Measurements from ENCODE around the gene LRRC39.
A peak's percentile ranks its signal among the peaks of the same experiment; 100 is the strongest.

LRRC39 gene

DNA sequence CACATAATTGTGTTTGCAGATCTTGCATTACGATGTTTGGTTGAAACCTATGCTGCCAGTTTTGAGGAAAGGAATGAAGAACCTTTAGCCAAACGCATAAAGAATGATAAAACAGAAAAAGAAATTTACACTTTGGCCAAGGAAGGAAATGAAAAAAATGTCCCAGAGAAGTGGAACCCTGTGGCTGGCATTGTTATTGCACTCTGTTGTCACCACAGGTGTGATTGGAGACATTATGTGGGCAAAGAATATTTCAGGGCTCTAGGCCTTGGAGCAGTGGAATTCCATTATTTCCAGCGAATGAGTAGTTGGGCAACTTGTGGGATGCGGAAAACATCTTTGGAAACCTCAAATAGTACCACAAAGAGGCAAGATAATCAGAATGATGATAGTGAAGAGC, 30.2 kb downstream of the LRRC39 start:
- Histone ChIP-seq H3K56ac (ENCODE audit: low read length) (no peak overlapping the region), H3K4me3 (ENCODE audit: low read length) (no peak overlapping the region), H3K4ac (ENCODE audit: low read depth, low read length) (no peak overlapping the region), H3K23ac (ENCODE audit: low read length) (no peak overlapping the region), H3K36me3 (ENCODE audit: control insufficient read depth, insufficient read depth, low read length) (peaks cover 2% of the 10 kb centered on the region), H4K8ac (ENCODE audit: low read depth, low read length) (no peak overlapping the region), H3K9ac (ENCODE audit: low read length) (no peak overlapping the region), H3K18ac (ENCODE audit: low read length) (no peak overlapping the region), H2BK15ac (replicated peaks; ENCODE audit: low read depth) (no peak overlapping the region), H3K27ac (ENCODE audit: low read depth, low read length) (no peak overlapping the region), H3K79me2 (ENCODE audit: control insufficient read depth, insufficient read depth, low read length) (no peaks in the 10 kb centered on the region), H2BK120ac (ENCODE audit: low read depth, low read length) (no peak overlapping the region), H3K79me1 (ENCODE audit: low read length) (no peaks in the 10 kb centered on the region), H3K4me2 (ENCODE audit: low read length) (no peak overlapping the region), H4K5ac (ENCODE audit: low read length) (no peak overlapping the region), H3K27me3 (ENCODE audit: insufficient read depth, low read length, poor library complexity) (no peaks in the 10 kb centered on the region), H3K4me1 (ENCODE audit: control insufficient read depth, low read depth, low read length) (no peaks in the 10 kb centered on the region), H2BK5ac (ENCODE audit: low read length) (no peak overlapping the region), H2AK5ac (ENCODE audit: low read length) (no peak overlapping the region)
- peak; percentile 16 for DNase-seq
- 100% methylated on average over 1 of the region's 4 CpGs for WGBS (ENCODE audit: extremely low coverage, insufficient coverage, low lambda C conversion rate)

DNA sequence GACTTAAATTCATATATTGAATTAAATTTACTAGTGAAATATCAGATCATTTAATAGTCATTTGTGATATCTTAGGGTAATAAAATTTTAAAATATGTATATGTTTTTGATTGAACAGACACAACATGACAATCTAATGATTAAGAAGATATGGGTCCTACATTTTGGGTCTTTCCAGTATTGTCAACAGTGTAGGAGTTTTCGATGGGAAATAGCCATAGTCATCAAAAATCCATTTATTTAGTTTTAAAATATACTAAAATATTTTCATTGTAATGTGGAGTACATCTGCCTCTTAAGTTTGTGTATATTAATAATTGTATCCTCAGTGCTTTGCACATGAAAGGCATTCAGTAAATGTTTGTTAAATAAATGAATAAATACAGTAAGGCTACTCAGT, 31.1 kb downstream of the LRRC39 start:
- Histone ChIP-seq H3K27me3 (ENCODE audit: insufficient read depth, low read length, poor library complexity) (no peaks in the 10 kb centered on the region), H3K36me3 (ENCODE audit: control insufficient read depth, insufficient read depth, low read length) (peaks cover 2% of the 10 kb centered on the region), H2BK5ac (ENCODE audit: low read length) (no peak overlapping the region), H3K18ac (ENCODE audit: low read length) (no peak overlapping the region), H2BK120ac (ENCODE audit: low read depth, low read length) (no peak overlapping the region), H3K4me2 (ENCODE audit: low read length) (no peak overlapping the region), H3K9ac (ENCODE audit: low read length) (no peak overlapping the region), H3K4me1 (ENCODE audit: control insufficient read depth, low read depth, low read length) (no peaks in the 10 kb centered on the region), H4K8ac (ENCODE audit: low read depth, low read length) (no peak overlapping the region), H4K5ac (ENCODE audit: low read length) (no peak overlapping the region), H3K23ac (ENCODE audit: low read length) (no peak overlapping the region), H2AK5ac (ENCODE audit: low read length) (no peak overlapping the region), H3K27ac (ENCODE audit: low read depth, low read length) (no peak overlapping the region), H3K79me2 (ENCODE audit: control insufficient read depth, insufficient read depth, low read length) (no peaks in the 10 kb centered on the region), H3K4me3 (ENCODE audit: low read length) (no peak overlapping the region), H3K79me1 (ENCODE audit: low read length) (no peaks in the 10 kb centered on the region), H2BK15ac (replicated peaks; ENCODE audit: low read depth) (no peak overlapping the region), H3K56ac (ENCODE audit: low read length) (no peak overlapping the region), H3K4ac (ENCODE audit: low read depth, low read length) (no peak overlapping the region)
- no peak for DNase-seq
- no CpG with 5 or more reads among the region's 1 CpG for WGBS (ENCODE audit: extremely low coverage, insufficient coverage, low lambda C conversion rate)

DNA sequence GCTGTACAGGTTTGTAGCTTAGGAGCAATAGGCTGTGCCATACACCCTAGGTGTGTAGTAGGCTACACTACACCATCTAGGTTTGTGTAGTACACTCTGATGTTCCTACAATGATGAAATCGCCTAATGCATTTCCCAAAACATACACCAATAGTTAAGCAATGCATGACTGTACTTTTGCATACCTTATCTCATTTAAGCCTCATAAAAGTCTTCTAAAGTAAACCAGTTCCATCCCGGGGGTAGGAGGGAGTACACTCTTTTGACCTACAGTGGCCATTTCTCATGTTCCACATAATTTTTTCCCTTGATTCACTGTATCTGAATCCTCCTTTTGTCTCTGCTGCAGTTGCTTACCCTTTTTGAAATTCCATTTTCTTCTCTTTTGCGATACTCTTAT, 32.9 kb downstream of the LRRC39 start:
- H3K23ac ChIP-seq (ENCODE audit: low read length): no peak overlapping the region
- no peak overlapping the region for H3K9ac ChIP-seq (ENCODE audit: low read length)
- no peaks in the 10 kb centered on the region for H3K79me2 ChIP-seq (ENCODE audit: control insufficient read depth, insufficient read depth, low read length)
- no peak overlapping the region for H3K56ac ChIP-seq (ENCODE audit: low read length)
- H3K4ac ChIP-seq (ENCODE audit: low read depth, low read length): no peak overlapping the region
- peaks cover 2% of the 10 kb centered on the region for H3K36me3 ChIP-seq (ENCODE audit: control insufficient read depth, insufficient read depth, low read length)
- H2BK5ac ChIP-seq (ENCODE audit: low read length): no peak overlapping the region
- no peaks in the 10 kb centered on the region for H3K27me3 ChIP-seq (ENCODE audit: insufficient read depth, low read length, poor library complexity)
- no peaks in the 10 kb centered on the region for H3K79me1 ChIP-seq (ENCODE audit: low read length)
- no peak for DNase-seq
- H3K18ac ChIP-seq (ENCODE audit: low read length): no peak overlapping the region
- H4K8ac ChIP-seq (ENCODE audit: low read depth, low read length): no peak overlapping the region
- no peak overlapping the region for H2BK120ac ChIP-seq (ENCODE audit: low read depth, low read length)
- H2AK5ac ChIP-seq (ENCODE audit: low read length): no peak overlapping the region
- no CpG with 5 or more reads among the region's 3 CpGs for WGBS (ENCODE audit: extremely low coverage, insufficient coverage, low lambda C conversion rate)
- no peak overlapping the region for H3K27ac ChIP-seq (ENCODE audit: low read depth, low read length)
- H2BK15ac ChIP-seq (replicated peaks; ENCODE audit: low read depth): no peak overlapping the region
- no peak overlapping the region for H4K5ac ChIP-seq (ENCODE audit: low read length)
- H3K4me1 ChIP-seq (ENCODE audit: control insufficient read depth, low read depth, low read length): no peaks in the 10 kb centered on the region
- H3K4me3 ChIP-seq (ENCODE audit: low read length): no peak overlapping the region
- H3K4me2 ChIP-seq (ENCODE audit: low read length): no peak overlapping the region

DNA sequence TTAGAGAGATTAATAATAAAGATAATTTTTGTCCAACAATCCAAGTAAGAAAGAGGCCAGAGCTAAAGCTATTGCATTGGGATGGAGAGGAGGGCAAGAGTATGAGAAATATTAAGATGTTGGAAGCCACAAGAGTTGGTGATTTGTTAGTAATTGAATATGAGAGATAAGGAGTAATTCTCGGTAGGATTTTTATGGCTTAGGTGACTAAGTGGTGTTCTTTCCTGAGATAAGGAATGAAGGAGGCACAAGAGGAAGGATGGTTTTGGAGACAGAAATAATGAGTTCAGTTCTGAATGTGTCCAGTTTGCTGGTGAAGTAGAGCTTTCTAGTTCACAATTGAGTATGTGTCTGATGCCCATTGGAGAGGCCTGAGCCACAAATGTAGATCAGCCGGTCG, 35.7 kb downstream of the LRRC39 start:
- no peak overlapping the region for H2BK120ac ChIP-seq (ENCODE audit: low read depth, low read length)
- no peak overlapping the region for H3K4me3 ChIP-seq (ENCODE audit: low read length)
- no peaks in the 10 kb centered on the region for H3K27me3 ChIP-seq (ENCODE audit: insufficient read depth, low read length, poor library complexity)
- no peak overlapping the region for H2AK5ac ChIP-seq (ENCODE audit: low read length)
- H3K4ac ChIP-seq (ENCODE audit: low read depth, low read length): no peak overlapping the region
- no peak for DNase-seq
- H3K18ac ChIP-seq (ENCODE audit: low read length): no peak overlapping the region
- H3K4me2 ChIP-seq (ENCODE audit: low read length): no peak overlapping the region
- 100% methylated on average over 1 of the region's 3 CpGs for WGBS (ENCODE audit: extremely low coverage, insufficient coverage, low lambda C conversion rate)
- no peak overlapping the region for H3K9ac ChIP-seq (ENCODE audit: low read length)
- no peak overlapping the region for H4K5ac ChIP-seq (ENCODE audit: low read length)
- H2BK15ac ChIP-seq (replicated peaks; ENCODE audit: low read depth): no peak overlapping the region
- H3K4me1 ChIP-seq (ENCODE audit: control insufficient read depth, low read depth, low read length): no peaks in the 10 kb centered on the region
- no peaks in the 10 kb centered on the region for H3K79me1 ChIP-seq (ENCODE audit: low read length)
- H4K8ac ChIP-seq (ENCODE audit: low read depth, low read length): no peak overlapping the region
- no peaks in the 10 kb centered on the region for H3K36me3 ChIP-seq (ENCODE audit: control insufficient read depth, insufficient read depth, low read length)
- H2BK5ac ChIP-seq (ENCODE audit: low read length): no peak overlapping the region
- H3K23ac ChIP-seq (ENCODE audit: low read length): no peak overlapping the region
- H3K27ac ChIP-seq (ENCODE audit: low read depth, low read length): no peak overlapping the region
- no peak overlapping the region for H3K56ac ChIP-seq (ENCODE audit: low read length)
- no peaks in the 10 kb centered on the region for H3K79me2 ChIP-seq (ENCODE audit: control insufficient read depth, insufficient read depth, low read length)

DNA sequence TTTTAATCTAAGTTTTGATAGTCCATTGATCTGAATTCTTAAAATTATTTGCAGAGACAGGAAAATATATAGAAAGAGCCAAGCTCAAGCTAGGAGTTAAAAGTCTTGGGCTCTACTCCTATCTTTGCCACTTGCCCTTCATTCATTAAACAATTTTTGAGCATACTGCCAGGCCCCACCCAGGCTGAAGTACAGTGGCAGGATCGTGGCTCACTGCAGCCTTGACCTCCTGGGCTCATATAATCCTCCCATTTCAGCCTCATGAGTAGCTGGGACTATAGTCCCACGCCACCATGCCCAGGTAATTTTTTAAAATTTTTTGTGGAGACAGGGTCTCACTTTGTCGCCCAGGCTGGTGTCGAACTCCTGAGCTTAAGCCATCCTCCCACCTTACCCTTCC, 36.9 kb downstream of the LRRC39 start:
- Histone ChIP-seq H3K9ac (ENCODE audit: low read length) (no peak overlapping the region), H3K79me1 (ENCODE audit: low read length) (no peaks in the 10 kb centered on the region), H2BK15ac (replicated peaks; ENCODE audit: low read depth) (no peak overlapping the region), H3K23ac (ENCODE audit: low read length) (no peak overlapping the region), H3K27me3 (ENCODE audit: insufficient read depth, low read length, poor library complexity) (no peaks in the 10 kb centered on the region), H3K4me2 (ENCODE audit: low read length) (no peak overlapping the region), H3K79me2 (ENCODE audit: control insufficient read depth, insufficient read depth, low read length) (no peaks in the 10 kb centered on the region), H4K8ac (ENCODE audit: low read depth, low read length) (no peak overlapping the region), H4K5ac (ENCODE audit: low read length) (no peak overlapping the region), H3K4ac (ENCODE audit: low read depth, low read length) (no peak overlapping the region), H2BK5ac (ENCODE audit: low read length) (no peak overlapping the region), H3K56ac (ENCODE audit: low read length) (no peak overlapping the region), H2BK120ac (ENCODE audit: low read depth, low read length) (no peak overlapping the region), H3K4me3 (ENCODE audit: low read length) (no peak overlapping the region), H3K36me3 (ENCODE audit: control insufficient read depth, insufficient read depth, low read length) (no peaks in the 10 kb centered on the region), H3K27ac (ENCODE audit: low read depth, low read length) (no peak overlapping the region), H2AK5ac (ENCODE audit: low read length) (no peak overlapping the region), H3K18ac (ENCODE audit: low read length) (no peak overlapping the region), H3K4me1 (ENCODE audit: control insufficient read depth, low read depth, low read length) (no peaks in the 10 kb centered on the region)
- no peak for DNase-seq
- no CpG with 5 or more reads among the region's 4 CpGs for WGBS (ENCODE audit: extremely low coverage, insufficient coverage, low lambda C conversion rate)

DNA sequence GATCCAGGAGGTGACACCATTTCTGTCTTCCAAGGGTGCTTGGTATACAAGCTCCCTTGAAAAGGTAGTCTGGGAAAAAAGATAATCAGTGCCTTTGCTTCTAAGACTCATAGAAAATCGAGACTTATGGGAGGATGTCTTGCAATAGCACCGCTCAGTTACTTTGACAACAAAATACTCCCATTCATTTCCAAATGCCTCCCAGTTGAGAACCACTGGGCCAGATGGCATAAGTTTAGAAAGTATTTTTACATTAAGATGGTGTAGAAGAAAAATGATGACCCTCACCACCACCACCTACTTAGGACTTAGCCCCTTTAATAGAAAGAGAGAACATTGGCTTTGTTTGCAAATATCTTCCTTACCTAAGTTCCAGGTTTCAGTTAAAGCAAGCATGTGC, 40.5 kb downstream of the LRRC39 start:
- no peak overlapping the region for H3K27ac ChIP-seq (ENCODE audit: low read depth, low read length)
- H3K4me1 ChIP-seq (ENCODE audit: control insufficient read depth, low read depth, low read length): no peaks in the 10 kb centered on the region
- no CpG with 5 or more reads among the region's 2 CpGs for WGBS (ENCODE audit: extremely low coverage, insufficient coverage, low lambda C conversion rate)
- H3K4ac ChIP-seq (ENCODE audit: low read depth, low read length): no peak overlapping the region
- H3K4me3 ChIP-seq (ENCODE audit: low read length): no peak overlapping the region
- no peak overlapping the region for H3K4me2 ChIP-seq (ENCODE audit: low read length)
- DNase-seq: no peak
- H3K9ac ChIP-seq (ENCODE audit: low read length): no peak overlapping the region
- no peak overlapping the region for H2AK5ac ChIP-seq (ENCODE audit: low read length)
- H4K5ac ChIP-seq (ENCODE audit: low read length): no peak overlapping the region
- H3K18ac ChIP-seq (ENCODE audit: low read length): no peak overlapping the region
- no peaks in the 10 kb centered on the region for H3K79me2 ChIP-seq (ENCODE audit: control insufficient read depth, insufficient read depth, low read length)
- no peak overlapping the region for H3K23ac ChIP-seq (ENCODE audit: low read length)
- H3K56ac ChIP-seq (ENCODE audit: low read length): no peak overlapping the region
- no peaks in the 10 kb centered on the region for H3K36me3 ChIP-seq (ENCODE audit: control insufficient read depth, insufficient read depth, low read length)
- no peak overlapping the region for H4K8ac ChIP-seq (ENCODE audit: low read depth, low read length)
- H2BK15ac ChIP-seq (replicated peaks; ENCODE audit: low read depth): no peak overlapping the region
- H3K79me1 ChIP-seq (ENCODE audit: low read length): peaks cover 4% of the 10 kb centered on the region
- no peak overlapping the region for H2BK5ac ChIP-seq (ENCODE audit: low read length)
- H3K27me3 ChIP-seq (ENCODE audit: insufficient read depth, low read length, poor library complexity): no peaks in the 10 kb centered on the region
- H2BK120ac ChIP-seq (ENCODE audit: low read depth, low read length): no peak overlapping the region
